Activated naive CD8-positive, alpha-beta T cell treated with anti-CD3 and anti-CD28 coated beads, Interleukin-2, amount 50 U/mL, for 24 hours (primary cell): Measurements from ENCODE around the gene RABEPK.

Experiments
- ATAC-seq: fragments of 150-1000 bp; cut with Tn5 transposase; one replicate; pipeline ENCODE4 v1.10.0; 2021
- DNase-seq: peaks from one replicate; pipeline ENCODE4 v3.0.0; 2021
- H3K27ac Mint-ChIP-seq: one replicate; pipeline ENCODE4 v1.8.0; 2021; ENCODE audit warnings: mild to moderate bottlenecking, mixed read lengths
- H3K27me3 Mint-ChIP-seq: one replicate; pipeline ENCODE4 v1.8.0; 2021; ENCODE audit warnings: mixed read lengths
- H3K36me3 Mint-ChIP-seq: one replicate; pipeline ENCODE4 v1.8.0; 2021; ENCODE audit warnings: low read depth, mixed read lengths
- H3K4me1 Mint-ChIP-seq: one replicate; pipeline ENCODE4 v1.8.0; 2021; ENCODE audit warnings: mixed read lengths
- H3K4me3 Mint-ChIP-seq: one replicate; pipeline ENCODE4 v1.8.0; 2021; ENCODE audit warnings: mild to moderate bottlenecking, moderate library complexity, mixed read lengths
- H3K9me3 Mint-ChIP-seq: one replicate; pipeline ENCODE4 v1.8.0; 2021; ENCODE audit warnings: mixed read lengths

Gene RABEPK

DNA sequence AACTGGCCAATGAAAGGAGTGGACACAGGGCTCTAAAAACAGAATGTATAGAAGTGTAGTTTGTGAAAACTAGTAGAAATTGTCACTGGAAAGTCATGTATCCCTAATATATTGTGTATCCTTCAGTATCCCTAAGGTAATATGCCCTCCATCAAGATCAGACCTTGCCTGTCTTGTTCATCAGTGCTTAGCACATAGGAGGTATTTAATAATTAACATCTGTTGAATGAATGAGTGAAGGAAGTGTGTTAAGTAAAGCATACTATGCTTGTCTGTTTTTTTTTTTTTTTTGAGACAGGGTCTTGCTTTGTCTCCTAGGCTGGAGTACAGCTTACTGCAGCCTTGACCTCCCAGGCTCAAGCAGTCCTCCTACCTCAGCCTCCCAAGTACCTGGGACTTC lies 77.1 kb downstream of the RABEPK start:
- no peak for DNase-seq
- Mint-ChIP-seq H3K27me3 (no peaks in the 10 kb centered on the region), H3K9me3 (no peaks in the 10 kb centered on the region), H3K27ac (no peak overlapping the region), H3K4me1 (peaks cover 9% of the 10 kb centered on the region), H3K36me3 (peaks cover 9% of the 10 kb centered on the region), H3K4me3 (no peak overlapping the region)
- no peak for ATAC-seq

DNA sequence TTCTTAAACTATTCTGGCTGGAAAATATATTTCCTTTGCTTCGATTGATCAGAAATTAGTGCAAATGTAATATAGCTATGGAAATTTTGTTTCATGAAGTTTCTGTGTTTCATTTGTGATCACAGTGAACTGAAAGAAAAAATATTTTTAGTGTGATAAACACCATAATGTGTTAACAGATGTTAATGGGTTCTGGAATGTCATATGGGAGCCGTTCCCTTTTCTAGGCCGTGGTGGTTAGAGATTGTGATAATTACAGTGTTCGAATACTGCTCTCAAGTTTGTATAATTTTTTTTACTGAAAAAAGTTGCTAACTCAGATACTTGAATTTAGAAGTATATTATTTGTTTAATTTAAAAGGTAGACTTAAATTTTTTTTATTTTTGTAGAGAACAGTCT lies 80.6 kb downstream of the RABEPK start:
- ATAC-seq (no peak), DNase-seq (no peak)
- Mint-ChIP-seq H3K4me1 (peaks cover 5% of the 10 kb centered on the region), H3K4me3 (no peak overlapping the region), H3K36me3 (peaks cover 14% of the 10 kb centered on the region), H3K9me3 (no peaks in the 10 kb centered on the region), H3K27ac (no peak overlapping the region), H3K27me3 (no peaks in the 10 kb centered on the region)
